Neural progenitor cell (in vitro differentiated cells): ENCODE data around the gene BMPR1B. TPM values are rescaled to one million over a fixed set of nuclear protein-coding genes. Genes with fewer than 3 reads are reported as not detected.

Experiments used
- DNase-seq: peaks from one replicate; pipeline ENCODE4 v3.0.0-alpha.2; 2016; ENCODE audit warnings: low spot score
- H2AFZ ChIP-seq: fragments of 200-600 bp; sonication (generic); replicated peaks from 2 replicates; pipeline ENCODE4 v1.6.1; 2016; ENCODE audit warnings: antibody characterized with exemption
- H3F3A ChIP-seq: fragments of 200-600 bp; sonication (generic); 2 replicates; pipeline ENCODE4 v1.6.1; 2016; ENCODE audit warnings: antibody characterized with exemption, low read depth
- H3K27ac ChIP-seq: fragments of 200-600 bp; sonication (generic); 2 replicates; pipeline ENCODE4 v1.5.1; 2016; ENCODE audit warnings: mild to moderate bottlenecking
- H3K27me3 ChIP-seq: fragments of 200-600 bp; sonication (generic); 2 replicates; pipeline ENCODE4 v1.6.1; 2016; ENCODE audit warnings: mild to moderate bottlenecking, moderate library complexity
- H3K36me3 ChIP-seq: fragments of 200-600 bp; sonication (generic); 2 replicates; pipeline ENCODE4 v1.5.1; 2016
- H3K4me1 ChIP-seq: fragments of 200-600 bp; sonication (generic); 2 replicates; pipeline ENCODE4 v1.6.1; 2016; ENCODE audit warnings: mixed run types
- H3K4me2 ChIP-seq: fragments of 200-600 bp; sonication (generic); 2 replicates; pipeline ENCODE4 v1.6.1; 2016
- H3K4me3 ChIP-seq: fragments of 200-600 bp; sonication (generic); 2 replicates; pipeline ENCODE4 v1.5.1; 2016
- H3K79me2 ChIP-seq: fragments of 200-600 bp; sonication (generic); 2 replicates; pipeline ENCODE4 v1.6.1; 2016; ENCODE audit warnings: low read depth
- H3K9ac ChIP-seq: fragments of 200-600 bp; sonication (generic); 2 replicates; pipeline ENCODE4 v1.6.1; 2016
- H3K9me3 ChIP-seq: fragments of 200-600 bp; sonication (generic); 2 replicates; pipeline ENCODE4 v1.5.1; 2016; ENCODE audit warnings: low read depth
- H4K20me1 ChIP-seq: fragments of 200-600 bp; sonication (generic); 2 replicates; pipeline ENCODE4 v1.6.1; 2016; ENCODE audit warnings: low read depth
- H3K27ac Mint-ChIP-seq: 3 replicates; pipeline ENCODE4 v1.8.0; 2021; ENCODE audit warnings: mixed read lengths
- H3K27me3 Mint-ChIP-seq: 2 replicates; pipeline ENCODE4 v1.8.0; 2022; ENCODE audit warnings: low read depth, mild to moderate bottlenecking, inconsistent platforms, moderate library complexity, mixed read lengths; ENCODE audit not compliant: insufficient read depth
- H3K36me3 Mint-ChIP-seq: 3 replicates; pipeline ENCODE4 v1.8.0; 2021; ENCODE audit warnings: mixed read lengths
- H3K4me1 Mint-ChIP-seq: 3 replicates; pipeline ENCODE4 v1.8.0; 2021; ENCODE audit warnings: mixed read lengths
- H3K4me3 Mint-ChIP-seq: 3 replicates; pipeline ENCODE4 v1.8.0; 2021; ENCODE audit warnings: mild to moderate bottlenecking, moderate library complexity, mixed read lengths
- H3K9me3 Mint-ChIP-seq: 3 replicates; pipeline ENCODE4 v1.8.0; 2020; ENCODE audit warnings: mixed read lengths
- EZH2 ChIP-seq: fragments of 200-600 bp; sonication (generic); IDR thresholded peaks from 2 replicates; pipeline ENCODE4 v1.6.1; 2017; ENCODE audit warnings: antibody characterized with exemption, mild to moderate bottlenecking, moderate library complexity
- EZH2phosphoT487 ChIP-seq: fragments of 200-600 bp; sonication (generic); IDR thresholded peaks from 2 replicates; pipeline ENCODE4 v1.6.1; 2017; ENCODE audit warnings: antibody characterized with exemption
- total RNA-seq: library from RNA; depleted of rRNA; stranded (reverse); fragments of >200 nt; gene quantifications from 2 replicates; pipeline ENCODE4 v1.2.3, GENCODE V29; 2015; ENCODE audit warnings: low replicate concordance
- TF ChIP-seq, protein P1 (sequence below): fragments of 200-600 bp; sonication (generic); IDR thresholded peaks from 2 replicates; pipeline ENCODE4 v1.5.1; 2017; ENCODE audit warnings: antibody characterized with exemption, mild to moderate bottlenecking

Gene BMPR1B
- total RNA-seq, 1 donor from 2014 or later, result 2.7 TPM

DNA sequence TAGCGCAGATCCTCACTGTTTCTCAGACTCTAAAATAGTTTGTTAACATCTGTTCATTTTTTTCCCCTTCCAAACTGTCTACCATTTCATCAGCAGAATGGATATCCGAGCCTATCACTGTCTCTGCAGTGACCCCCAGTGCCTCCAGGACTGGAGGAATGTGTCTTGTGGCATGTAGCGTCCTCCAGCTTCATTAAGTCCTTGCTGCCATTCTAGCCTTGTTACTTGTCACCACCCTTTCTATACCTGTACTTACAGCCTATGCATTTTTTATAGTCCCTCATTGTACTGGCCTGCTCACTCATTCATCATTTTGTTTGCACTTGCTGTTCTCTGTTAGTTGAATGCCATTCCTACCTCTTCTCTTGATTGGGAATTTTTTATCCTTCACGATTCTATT is 179.1 kb downstream of the BMPR1B start:
- Histone ChIP-seq H3K79me2 (no peaks in the 10 kb centered on the region), H2AFZ (peak overlapping the region; percentile 21), H3F3A (no peaks in the 10 kb centered on the region), H4K20me1 (no peaks in the 10 kb centered on the region), H3K9me3 (no peaks in the 10 kb centered on the region), H3K9ac (no peak overlapping the region), H3K36me3 (no peaks in the 10 kb centered on the region), H3K27me3 (no peaks in the 10 kb centered on the region), H3K4me2 (no peak overlapping the region), H3K4me1 (peaks cover 19% of the 10 kb centered on the region), H3K27ac (no peak overlapping the region), H3K4me3 (no peak overlapping the region)
- Mint-ChIP-seq H3K36me3 (no peaks in the 10 kb centered on the region), H3K27me3 (no peaks in the 10 kb centered on the region), H3K4me3 (no peak overlapping the region), H3K27ac (no peak overlapping the region), H3K9me3 (no peaks in the 10 kb centered on the region), H3K4me1 (peaks cover 18% of the 10 kb centered on the region)
- peak; percentile 39 for DNase-seq
- TF ChIP-seq EZH2 (no peak), EZH2phosphoT487 (no peak)
- TF ChIP-seq, protein P1, sequence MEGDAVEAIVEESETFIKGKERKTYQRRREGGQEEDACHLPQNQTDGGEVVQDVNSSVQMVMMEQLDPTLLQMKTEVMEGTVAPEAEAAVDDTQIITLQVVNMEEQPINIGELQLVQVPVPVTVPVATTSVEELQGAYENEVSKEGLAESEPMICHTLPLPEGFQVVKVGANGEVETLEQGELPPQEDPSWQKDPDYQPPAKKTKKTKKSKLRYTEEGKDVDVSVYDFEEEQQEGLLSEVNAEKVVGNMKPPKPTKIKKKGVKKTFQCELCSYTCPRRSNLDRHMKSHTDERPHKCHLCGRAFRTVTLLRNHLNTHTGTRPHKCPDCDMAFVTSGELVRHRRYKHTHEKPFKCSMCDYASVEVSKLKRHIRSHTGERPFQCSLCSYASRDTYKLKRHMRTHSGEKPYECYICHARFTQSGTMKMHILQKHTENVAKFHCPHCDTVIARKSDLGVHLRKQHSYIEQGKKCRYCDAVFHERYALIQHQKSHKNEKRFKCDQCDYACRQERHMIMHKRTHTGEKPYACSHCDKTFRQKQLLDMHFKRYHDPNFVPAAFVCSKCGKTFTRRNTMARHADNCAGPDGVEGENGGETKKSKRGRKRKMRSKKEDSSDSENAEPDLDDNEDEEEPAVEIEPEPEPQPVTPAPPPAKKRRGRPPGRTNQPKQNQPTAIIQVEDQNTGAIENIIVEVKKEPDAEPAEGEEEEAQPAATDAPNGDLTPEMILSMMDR, result no peak

DNA sequence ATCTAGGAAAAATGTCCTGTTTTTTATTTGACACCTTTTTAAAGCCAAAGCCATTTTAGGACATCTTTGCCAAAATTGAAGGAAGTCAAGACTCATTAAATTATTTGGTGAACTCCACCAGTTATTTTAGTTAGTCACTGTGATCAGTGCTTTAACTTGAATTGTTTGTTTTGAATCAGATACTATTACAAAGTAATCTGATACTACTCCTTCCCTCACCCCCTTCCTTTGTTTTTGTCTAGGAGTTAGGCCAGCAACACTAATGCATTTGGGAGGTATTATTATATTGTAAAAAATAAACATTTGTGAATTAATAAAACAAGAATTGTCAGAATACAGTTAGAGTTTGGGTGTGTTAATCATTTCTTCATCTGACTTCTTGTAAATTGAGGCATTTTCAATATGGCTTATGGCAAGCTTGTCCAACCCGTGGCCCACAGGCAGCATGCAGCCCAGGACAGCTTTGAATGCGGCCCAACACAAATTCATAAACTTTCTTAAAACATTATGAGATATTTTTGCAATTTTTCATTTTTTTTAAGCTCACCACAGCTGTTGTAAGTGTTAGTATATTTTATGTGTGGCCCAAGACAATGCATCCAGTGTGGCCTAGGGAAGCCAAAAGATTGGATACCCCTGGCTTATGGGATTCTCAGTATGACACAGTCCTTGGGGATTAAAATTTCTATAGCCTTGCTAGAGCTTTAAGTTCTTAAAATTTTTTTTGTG is 182.2 kb downstream of the BMPR1B start:
- Histone ChIP-seq H3K4me1 (peaks cover 17% of the 10 kb centered on the region), H3F3A (no peaks in the 10 kb centered on the region), H2AFZ (peak overlapping the region; percentile 30), H3K36me3 (no peaks in the 10 kb centered on the region), H4K20me1 (no peaks in the 10 kb centered on the region), H3K4me2 (peak overlapping the region; percentile 57), H3K4me3 (no peak overlapping the region), H3K9ac (no peak overlapping the region), H3K9me3 (no peaks in the 10 kb centered on the region), H3K27ac (peak overlapping the region; percentile 65), H3K79me2 (no peaks in the 10 kb centered on the region), H3K27me3 (no peaks in the 10 kb centered on the region)
- no peaks in the 10 kb centered on the region for H3K9me3 Mint-ChIP-seq
- no peak overlapping the region for H3K27ac Mint-ChIP-seq
- no peak for DNase-seq
- peaks cover 2% of the 10 kb centered on the region for H3K27me3 Mint-ChIP-seq
- peaks cover 13% of the 10 kb centered on the region for H3K4me1 Mint-ChIP-seq
- H3K36me3 Mint-ChIP-seq, result no peaks in the 10 kb centered on the region
- no peak overlapping the region for H3K4me3 Mint-ChIP-seq
- TF ChIP-seq EZH2phosphoT487, result no peak
- TF ChIP-seq, protein P1, result no peak
- no peak for TF ChIP-seq EZH2

DNA sequence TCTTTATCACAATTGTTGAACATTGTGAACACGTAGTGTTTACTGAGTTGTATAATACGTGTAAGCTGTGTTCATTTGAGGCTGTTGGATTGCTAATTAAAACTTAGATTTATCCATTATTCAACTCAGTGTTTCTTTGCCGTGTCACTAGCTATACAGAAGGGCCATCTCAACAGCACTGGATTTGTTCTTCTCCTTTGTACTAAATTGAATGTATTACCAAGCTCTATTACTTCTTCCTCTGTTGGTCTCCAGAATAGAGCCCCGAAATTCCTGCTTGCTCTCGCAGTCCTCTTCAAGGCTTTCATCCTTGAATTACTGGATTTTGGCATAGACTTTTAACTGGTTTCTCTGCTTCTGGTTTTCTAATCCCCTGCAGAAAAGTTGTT is 182.8 kb downstream of the BMPR1B start:
- H3K9me3 Mint-ChIP-seq, result no peaks in the 10 kb centered on the region
- DNase-seq, result peak; percentile 50
- peaks cover 17% of the 10 kb centered on the region for H3K4me1 ChIP-seq
- no peaks in the 10 kb centered on the region for H4K20me1 ChIP-seq
- peak overlapping the region; percentile 30 for H2AFZ ChIP-seq
- TF ChIP-seq EZH2phosphoT487 (no peak), EZH2 (no peak)
- TF ChIP-seq, protein P1, result no peak
- no peaks in the 10 kb centered on the region for H3F3A ChIP-seq
- H3K4me1 Mint-ChIP-seq, result peaks cover 13% of the 10 kb centered on the region
- H3K27me3 ChIP-seq, result no peaks in the 10 kb centered on the region
- no peaks in the 10 kb centered on the region for H3K36me3 Mint-ChIP-seq
- no peak overlapping the region for H3K4me3 ChIP-seq
- no peaks in the 10 kb centered on the region for H3K36me3 ChIP-seq
- H3K9me3 ChIP-seq, result no peaks in the 10 kb centered on the region
- no peak overlapping the region for H3K4me3 Mint-ChIP-seq
- no peak overlapping the region for H3K9ac ChIP-seq
- no peaks in the 10 kb centered on the region for H3K79me2 ChIP-seq
- peak overlapping the region; percentile 57 for H3K4me2 ChIP-seq
- H3K27me3 Mint-ChIP-seq, result peaks cover 2% of the 10 kb centered on the region
- H3K27ac ChIP-seq, result peak overlapping the region; percentile 65
- H3K27ac Mint-ChIP-seq, result peak overlapping the region; percentile 51
